WI38 (cell line): ENCODE measurements around the gene CHIC2.
A peak's percentile ranks its signal among the peaks of the same experiment; 100 is the strongest.

Experiments used
- H3K4me3 ChIP-seq: 2 replicates; pipeline ENCODE4 v1.5.1; 2011; ENCODE audit warnings: low read depth, mild to moderate bottlenecking, control low read depth, low read length
- CTCF ChIP-seq: IDR thresholded peaks from 2 replicates; pipeline ENCODE4 v1.5.1; 2012; ENCODE audit warnings: low read depth, mild to moderate bottlenecking, control low read depth, low read length

The CHIC2 gene

DNA sequence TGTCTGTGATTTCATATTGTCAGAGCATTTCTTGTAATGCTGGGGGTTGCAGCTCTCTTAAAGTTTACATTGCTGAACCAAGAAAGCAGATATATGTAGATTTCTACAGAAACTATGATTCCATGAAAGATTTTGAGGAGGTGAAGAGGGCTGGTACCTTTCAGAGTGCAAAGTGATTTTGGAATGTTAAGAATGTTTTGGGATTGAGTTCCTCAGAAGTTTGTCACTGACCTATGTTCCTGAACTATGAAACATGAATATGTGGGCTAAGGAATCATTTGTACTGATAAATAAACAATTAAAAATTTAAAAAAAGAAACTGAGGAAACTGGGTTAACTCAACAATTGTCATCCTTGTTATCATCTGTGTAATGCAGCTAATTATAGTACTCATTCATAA lies 12.3 kb upstream of the CHIC2 start:
- H3K4me3 ChIP-seq = no peak overlapping the region
- no peak for TF ChIP-seq CTCF

- no peak overlapping the region for H3K4me3 ChIP-seq
- no peak for TF ChIP-seq CTCF
Observed at GRCh38 chr4:54074381-54074780, 10.0 kb upstream of the CHIC2 start.

DNA sequence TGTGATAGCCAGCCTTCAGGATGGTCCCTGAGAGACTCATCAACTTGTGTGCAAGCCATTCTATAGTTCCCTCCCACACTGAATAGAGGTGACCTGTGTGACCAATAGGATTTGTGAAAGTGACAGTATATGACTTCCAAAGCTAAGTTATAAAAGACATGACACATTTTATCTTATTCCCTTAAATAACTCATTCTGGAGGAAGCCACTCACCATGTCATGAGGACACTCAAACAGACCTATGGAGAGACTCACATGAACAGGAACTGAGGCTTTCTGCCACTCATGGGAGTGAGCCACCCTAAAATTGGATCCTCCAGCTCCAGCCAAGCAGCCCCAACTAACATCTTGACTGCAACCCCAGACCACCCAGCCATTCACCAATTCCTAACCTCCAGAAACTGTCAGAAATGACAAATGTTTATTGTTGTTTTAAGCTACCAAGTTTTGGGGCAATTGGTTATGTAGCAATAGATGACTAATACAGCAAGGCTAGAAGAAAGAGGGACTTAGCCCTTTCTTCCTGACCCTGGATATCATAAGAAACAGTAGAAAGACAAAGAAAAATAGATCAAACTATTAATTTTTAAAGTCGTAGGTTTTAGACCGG lies 9.0 kb upstream of the CHIC2 start:
- TF ChIP-seq CTCF = no peak
- H3K4me3 ChIP-seq = no peak overlapping the region

- TF ChIP-seq CTCF = no peak
- H3K4me3 ChIP-seq = no peak overlapping the region
Observed at GRCh38 chr4:54067166-54067565, 2.8 kb upstream of the CHIC2 start.

DNA sequence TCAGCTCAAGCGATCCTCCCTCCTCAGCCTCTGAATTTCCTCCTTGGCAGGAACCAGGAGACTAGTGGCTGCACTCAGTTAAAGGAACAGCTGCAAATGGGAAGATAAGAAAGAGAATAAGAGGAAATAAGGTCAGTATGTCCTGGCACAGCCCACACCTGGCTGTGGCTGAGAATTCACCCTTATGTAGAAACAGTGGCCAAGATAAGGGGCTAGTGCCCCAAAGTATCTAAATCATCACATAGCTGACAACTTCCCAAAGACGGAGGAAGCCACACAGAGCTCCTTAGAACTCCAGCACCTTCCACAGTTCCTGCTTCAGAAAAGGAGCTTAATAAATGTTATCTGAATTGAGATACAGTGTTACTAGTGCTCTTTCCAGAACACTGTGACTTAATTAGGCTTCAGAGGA lies 2.3 kb upstream of the CHIC2 start:
- no peak for TF ChIP-seq CTCF
- H3K4me3 ChIP-seq = no peak overlapping the region

GRCh38 chr4:54066088-54066415 lies 1.6 kb upstream of the CHIC2 start:
- no peak overlapping the region for H3K4me3 ChIP-seq
- TF ChIP-seq CTCF = no peak

DNA sequence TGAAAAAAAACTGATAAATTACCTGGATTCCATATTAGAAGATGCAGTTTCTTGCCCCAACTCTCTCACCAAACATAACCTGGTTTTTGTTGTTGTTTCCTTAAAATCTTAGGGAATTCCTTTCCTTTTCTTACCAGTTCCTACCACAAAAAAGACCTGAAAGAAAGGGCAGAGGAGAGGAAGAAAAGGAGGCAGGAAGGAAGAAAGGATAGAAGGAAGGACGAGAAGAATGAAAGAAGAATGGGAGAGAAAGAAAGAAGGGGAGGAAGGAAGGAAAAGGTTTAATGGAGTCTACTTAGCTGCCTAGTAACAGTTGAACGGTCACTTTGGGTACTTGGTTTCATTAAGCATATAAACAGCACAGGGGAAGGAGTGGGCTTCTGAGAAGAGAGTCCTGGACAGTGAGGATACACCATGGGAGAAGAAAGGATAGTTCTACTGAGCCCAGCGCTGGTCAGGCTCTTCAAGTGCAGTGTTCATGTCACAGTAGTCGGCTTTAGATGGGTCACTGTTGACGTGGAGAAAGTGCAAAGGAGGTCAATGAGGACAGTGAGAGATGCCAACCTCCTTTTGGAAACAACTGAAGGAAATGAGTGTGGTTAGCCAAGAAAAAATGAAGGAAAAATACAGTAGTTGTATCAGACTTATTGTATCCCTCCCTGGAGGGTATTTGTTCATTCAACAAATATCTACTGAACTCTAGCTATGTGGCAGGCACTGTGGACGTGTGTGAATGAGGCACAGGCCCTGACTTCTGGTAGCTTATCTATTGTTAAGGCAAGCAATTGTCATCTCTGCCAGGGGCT lies 1.1 kb upstream of the CHIC2 start:
- H3K4me3 ChIP-seq = peak overlapping the region; percentile 99
- TF ChIP-seq CTCF = no peak
